Endothelial cell of umbilical vein (primary cell): ENCODE measurements around the gene TET2. TPM values are rescaled to one million over a fixed set of nuclear protein-coding genes. Genes with fewer than 3 reads are reported as not detected.

ENCODE experiments used
- BruUV-seq: library from RNA; stranded (reverse); fragments of 400-500 nt; replicated peaks from 2 replicates; lab custom pipeline; 2021; lab: Mats Ljungman, UMichigan
- CTCF ChIA-PET: fragments of 300-600, 350-600 bp; sonication (Branson Sonifier 250); formaldehyde crosslinking; loops from one replicate; lab custom pipeline; 2021; ENCODE audit warnings: antibody characterized with exemption, inconsistent platforms; lab: Charles Lee
- POLR2A ChIA-PET: fragments of 300-600, 350-600 bp; sonication (Branson Sonifier 250); formaldehyde crosslinking; loops from one replicate; lab custom pipeline; 2021; ENCODE audit warnings: antibody characterized with exemption, inconsistent platforms; lab: Charles Lee
- DNase-seq: peaks from one replicate; pipeline ENCODE4 v3.0.0-alpha.2; 2011; ENCODE audit warnings: low read depth, low spot score
- FAIRE-seq: peaks from 2 replicates; lab custom pipeline; 2011; peaks lifted over from hg19 to GRCh38; lab: Jason Lieb, UNC
- H2AFZ ChIP-seq: 2 replicates; pipeline ENCODE4 v1.6.0; 2012; ENCODE audit warnings: low read depth, low read length, control low read depth, inconsistent platforms
- H3K27ac ChIP-seq: 2 replicates; pipeline ENCODE4 v1.5.1; 2011; ENCODE audit warnings: low read depth, mild to moderate bottlenecking, control low read depth, low read length, moderate library complexity; ENCODE audit not compliant: insufficient read depth
- H3K27me3 ChIP-seq, 2 experiments: 2 replicates each; pipeline versions ENCODE4 v1.6.0 to v1.6.1; 2011; ENCODE audit warnings: low read length in 2 of 2, mixed read lengths in 1 of 2; ENCODE audit not compliant: control insufficient read depth in 2 of 2, insufficient read depth in 2 of 2
- H3K36me3 ChIP-seq, 2 experiments: 2 replicates in 1 of 2; 3 replicates in 1 of 2; pipeline ENCODE4 v1.5.1; 2011; ENCODE audit warnings: low read length in 2 of 2, mild to moderate bottlenecking in 1 of 2, moderate library complexity in 1 of 2; ENCODE audit not compliant: control insufficient read depth in 2 of 2, insufficient read depth in 2 of 2; ENCODE audit errors: extremely low read depth in 1 of 2
- H3K4me1 ChIP-seq: 3 replicates; pipeline ENCODE4 v1.5.1; 2011; ENCODE audit warnings: mild to moderate bottlenecking, low read length; ENCODE audit not compliant: control insufficient read depth, insufficient read depth; ENCODE audit errors: extremely low read depth
- H3K4me2 ChIP-seq: 2 replicates; pipeline ENCODE4 v1.6.1; 2011; ENCODE audit warnings: low read length, control low read depth, mixed read lengths; ENCODE audit not compliant: insufficient read depth
- H3K4me3 ChIP-seq, 3 experiments: fragments of 200-600 bp in 1 of 3; sonication (generic), shearing (Covaris generic) in 1 of 3; replicated peaks in 1 of 3; 2 replicates each; pipeline ENCODE4 v1.5.1; 2011 to 2016; ENCODE audit warnings: control low read depth in 3 of 3, low read length in 3 of 3, mild to moderate bottlenecking in 2 of 3, inconsistent platforms in 1 of 3, low read depth in 1 of 3, moderate library complexity in 1 of 3; ENCODE audit not compliant: insufficient read depth in 1 of 3
- H3K79me2 ChIP-seq: 2 replicates; pipeline ENCODE4 v1.6.0; 2012; ENCODE audit warnings: low read length, inconsistent platforms; ENCODE audit not compliant: control insufficient read depth, insufficient read depth
- H3K9ac ChIP-seq: replicated peaks from 2 replicates; pipeline ENCODE3; 2011; ENCODE audit warnings: low read length, control low read depth; ENCODE audit not compliant: insufficient read depth; ENCODE audit errors: extremely low read depth
- H3K9me1 ChIP-seq: replicated peaks from 3 replicates; pipeline ENCODE4 v1.6.0; 2011; ENCODE audit warnings: mild to moderate bottlenecking, low read length; ENCODE audit not compliant: control insufficient read depth, insufficient read depth; ENCODE audit errors: extremely low read depth
- H3K9me3 ChIP-seq: replicated peaks from 2 replicates; pipeline ENCODE4 v1.5.1; 2012; ENCODE audit warnings: low read length, inconsistent platforms; ENCODE audit not compliant: control insufficient read depth, insufficient read depth
- H4K20me1 ChIP-seq: replicated peaks from 2 replicates; pipeline ENCODE3; 2011; ENCODE audit warnings: mild to moderate bottlenecking, low read length; ENCODE audit not compliant: control insufficient read depth, insufficient read depth; ENCODE audit errors: extremely low read depth
- EZH2 ChIP-seq: IDR thresholded peaks from 2 replicates; pipeline ENCODE4 v1.6.1; 2012; ENCODE audit warnings: borderline replicate concordance, low read depth, mild to moderate bottlenecking, moderate library complexity, low read length, inconsistent platforms; ENCODE audit not compliant: severe bottlenecking
- FOS ChIP-seq: IDR thresholded peaks from 2 replicates; pipeline ENCODE4 v1.6.1; 2011; ENCODE audit warnings: mild to moderate bottlenecking, low read length, moderate library complexity, borderline replicate concordance; ENCODE audit not compliant: insufficient read depth
- GATA2 ChIP-seq: IDR thresholded peaks from 2 replicates; pipeline ENCODE4 v1.7.0; 2011; ENCODE audit warnings: low read depth, mild to moderate bottlenecking, moderate library complexity, mixed read lengths, low read length; ENCODE audit not compliant: insufficient read length, insufficient read depth
- JUN ChIP-seq: IDR thresholded peaks from 2 replicates; pipeline ENCODE4 v1.6.1; 2011; ENCODE audit warnings: borderline replicate concordance, low read depth; ENCODE audit not compliant: insufficient read length, insufficient read depth
- MAX ChIP-seq: IDR thresholded peaks from 2 replicates; pipeline ENCODE4 v1.6.1; 2011; ENCODE audit not compliant: insufficient read depth, insufficient read length
- POLR2A ChIP-seq: IDR thresholded peaks from 2 replicates; pipeline ENCODE4 v1.6.1; 2012; ENCODE audit warnings: low read depth, mild to moderate bottlenecking, control low read depth, low read length
- POLR2AphosphoS5 ChIP-seq: IDR thresholded peaks from 2 replicates; pipeline ENCODE4 v1.6.1; 2012; ENCODE audit warnings: low read depth, mild to moderate bottlenecking, control low read depth, low read length, moderate library complexity; ENCODE audit not compliant: insufficient read depth
- dilution Hi-C: fragments of 300-500 bp; cut with MboI; formaldehyde crosslinking; loops from one replicate; pipeline ENCODE4 v1.15.0; 2019; ENCODE audit warnings: low sequenced_read_pairs; ENCODE audit not compliant: extremely low pct_ligation_motif_present
- intact Hi-C: fragments of 100-400 bp; cut with micrococcal nuclease; formaldehyde crosslinking; loops from one replicate; pipeline ENCODE4 v1.10.0; 2022
- polyA plus RNA-seq, 4 experiments: library from polyadenylated mRNA; depleted of rRNA in 3 of 4; stranded (reverse) in 3 of 4; unstranded in 1 of 4; fragments of >200 nt; gene quantifications; 2 replicates each; pipeline versions ENCODE4 v1.2.1 to v1.2.3, GENCODE V29; 2011 to 2012; ENCODE audit warnings: missing spikeins in 1 of 4
- total RNA-seq: library from RNA; stranded (reverse); gene quantifications from 2 replicates; pipeline ENCODE4 v1.2.3, GENCODE V29; 2021

TET2 gene
- total and polyA plus RNA-seq, 2 donors (not counting 3 experiments of a cell fraction or from before 2014, with no cell fraction given) = 4.8 to 17.5 TPM

- dilution Hi-C loops = no loop called here
- no TSS peak for BruUV-seq
- no peak overlapping the region for H3K9ac ChIP-seq
- no peak overlapping the region for H3K4me2 ChIP-seq
- CTCF ChIA-PET = interaction anchor here (0.9 to 1.0 kb wide), 4 partner anchors 10 to 287 kb away, joined by 3 to 7 read pairs (median 4); partner anchors contain the start of gene PPA2
- DNase-seq = peak; percentile 66
- no peaks in the 10 kb centered on the region for H3K9me3 ChIP-seq
- peaks cover under 1% of the 10 kb centered on the region for H3K9me1 ChIP-seq
- no peak overlapping the region for H2AFZ ChIP-seq
- H3K79me2 ChIP-seq = peaks cover 1% of the 10 kb centered on the region
- H3K4me1 ChIP-seq = peaks cover 17% of the 10 kb centered on the region
- no peaks in the 10 kb centered on the region for H3K36me3 ChIP-seq
- no peaks in the 10 kb centered on the region for H3K27me3 ChIP-seq
- H4K20me1 ChIP-seq = no peaks in the 10 kb centered on the region
- peak; percentile 18 for FAIRE-seq
- POLR2A ChIA-PET = interaction anchor here (0.7 kb wide), 1 partner anchor 17 kb away, joined by 9 read pairs; no protein-coding TSS in a partner anchor
- no peak overlapping the region for H3K4me3 ChIP-seq
- H3K27ac ChIP-seq = no peak overlapping the region
- TF ChIP-seq JUN = no peak
- peak; percentile 35 for TF ChIP-seq FOS
- intact Hi-C loops = no loop called here
Measured at GRCh38 chr4:105186701-105187161, 40.1 kb downstream of the TET2 start.

- ChIA-PET CTCF (no interaction called here), POLR2A (no interaction called here)
- no peak for DNase-seq
- H3K27ac ChIP-seq = no peak overlapping the region
- H3K4me3 ChIP-seq = no peak overlapping the region
- intact Hi-C loops (no loop called here), dilution Hi-C loops (no loop called here)
- no peak for FAIRE-seq
- no peaks in the 10 kb centered on the region for H3K36me3 ChIP-seq
- peaks cover 2% of the 10 kb centered on the region for H3K9me1 ChIP-seq
- BruUV-seq = no TSS peak
- H3K9ac ChIP-seq = no peak overlapping the region
- no peak overlapping the region for H3K4me2 ChIP-seq
- H3K27me3 ChIP-seq = no peaks in the 10 kb centered on the region
- peaks cover 1% of the 10 kb centered on the region for H3K79me2 ChIP-seq
- no peaks in the 10 kb centered on the region for H3K9me3 ChIP-seq
- TF ChIP-seq JUN = no peak
- no peak for TF ChIP-seq POLR2A
- TF ChIP-seq EZH2 = no peak
- TF ChIP-seq POLR2AphosphoS5 = no peak
- no peak for TF ChIP-seq FOS
- TF ChIP-seq MAX = no peak
- TF ChIP-seq GATA2 = no peak
- peaks cover 43% of the 10 kb centered on the region for H3K4me1 ChIP-seq
- H2AFZ ChIP-seq = no peak overlapping the region
- no peaks in the 10 kb centered on the region for H4K20me1 ChIP-seq
Measured at GRCh38 chr4:105189855-105190650, 43.4 kb downstream of the TET2 start.
